PC-9 (cell line): Measurements from ENCODE around the gene HTR2A. TPM values are rescaled to one million over a fixed set of nuclear protein-coding genes. Genes with fewer than 3 reads are reported as not detected.

Experiments
- BruUV-seq: library from RNA; stranded (reverse); fragments of 400-500 nt; replicated peaks from 2 replicates; lab custom pipeline; 2021; lab: Mats Ljungman, UMichigan
- CTCF ChIA-PET: fragments of 300-600 bp; sonication (Branson Sonifier 250); formaldehyde crosslinking; loops from one replicate; lab custom pipeline; 2022; ENCODE audit warnings: antibody characterized with exemption; lab: Charles Lee
- POLR2A ChIA-PET: fragments of 300-600 bp; sonication (Branson Sonifier 250); formaldehyde crosslinking; loops from one replicate; lab custom pipeline; 2022; ENCODE audit warnings: antibody characterized with exemption; ENCODE audit not compliant: unreplicated experiment; lab: Charles Lee
- DNase-seq, 2 experiments: peaks; one replicate each; pipeline versions ENCODE4 v3.0.0 to v3.0.0-alpha.2; 2015 to 2022; ENCODE audit warnings: mixed read lengths in 1 of 2
- H2AFZ ChIP-seq: fragments of 200-600 bp; sonication (generic); 2 replicates; pipeline ENCODE4 v1.8.1; 2017; ENCODE audit warnings: antibody characterized with exemption
- H3F3A ChIP-seq: fragments of 200-600 bp; sonication (generic); 2 replicates; pipeline ENCODE4 v1.8.1; 2017; ENCODE audit warnings: antibody characterized with exemption, mild to moderate bottlenecking, low read depth; ENCODE audit not compliant: insufficient read depth
- H3K27ac ChIP-seq: fragments of 200-600 bp; sonication (generic); 2 replicates; pipeline ENCODE4 v1.6.1; 2016; ENCODE audit warnings: mixed run types
- H3K27me3 ChIP-seq: fragments of 200-600 bp; sonication (generic); 2 replicates; pipeline ENCODE4 v1.6.1; 2016; ENCODE audit warnings: low read depth, mixed run types; ENCODE audit not compliant: insufficient read depth
- H3K36me3 ChIP-seq: fragments of 200-600 bp; sonication (generic); 2 replicates; pipeline ENCODE4 v1.6.1; 2016; ENCODE audit warnings: low read depth, mixed run types
- H3K4me1 ChIP-seq: fragments of 200-600 bp; sonication (generic); replicated peaks from 2 replicates; pipeline ENCODE4 v1.6.1; 2016; ENCODE audit warnings: mixed run types; ENCODE audit not compliant: insufficient read depth
- H3K4me2 ChIP-seq: fragments of 200-600 bp; sonication (generic); 2 replicates; pipeline ENCODE4 v1.6.1; 2017; ENCODE audit warnings: mixed run types
- H3K4me3 ChIP-seq: fragments of 200-600 bp; sonication (generic); 2 replicates; pipeline ENCODE4 v1.6.1; 2016; ENCODE audit warnings: mixed run types
- H3K79me2 ChIP-seq: fragments of 200-600 bp; sonication (generic); 2 replicates; pipeline ENCODE4 v1.6.1; 2017; ENCODE audit warnings: low read depth, mixed run types
- H3K9me2 ChIP-seq: fragments of 200-600 bp; sonication (generic); 2 replicates; pipeline ENCODE4 v1.8.1; 2017; ENCODE audit warnings: mild to moderate bottlenecking; ENCODE audit not compliant: insufficient read depth
- H3K9me3 ChIP-seq: fragments of 200-600 bp; sonication (generic); 2 replicates; pipeline ENCODE4 v1.8.1; 2016; ENCODE audit warnings: low read depth; ENCODE audit not compliant: insufficient read depth
- H4K20me1 ChIP-seq: fragments of 200-600 bp; sonication (generic); 2 replicates; pipeline ENCODE4 v1.8.1; 2017; ENCODE audit not compliant: insufficient read depth
- CTCF ChIP-seq: fragments of 200-600 bp; sonication (generic); conservative IDR thresholded peaks from 2 replicates; pipeline ENCODE4 v1.6.1; 2017; ENCODE audit warnings: mixed run types, antibody characterized with exemption, mild to moderate bottlenecking, moderate library complexity
- EZH2 ChIP-seq: fragments of 200-600 bp; sonication (generic); IDR thresholded peaks from 2 replicates; pipeline ENCODE4 v1.8.0; 2017; ENCODE audit warnings: antibody characterized with exemption, low read depth
- intact Hi-C: fragments of 100-400 bp; cut with micrococcal nuclease; formaldehyde crosslinking; loops from one replicate; pipeline ENCODE4 v1.10.0; 2022; ENCODE audit not compliant: unreplicated experiment
- total RNA-seq: library from RNA; stranded (reverse); gene quantifications from 2 replicates; pipeline ENCODE4 v1.2.3, GENCODE V29; 2021

The HTR2A gene
- total RNA-seq, 1 experiment from 2014 or later = not detected

GRCh38 chr13:46855664-46856063 is 41.2 kb downstream of the HTR2A start:
- no peaks in the 10 kb centered on the region for H3K4me1 ChIP-seq
- CTCF ChIA-PET = no interaction called here
- H3K27ac ChIP-seq = no peak overlapping the region
- no peak overlapping the region for H3K4me3 ChIP-seq
- H3K27me3 ChIP-seq = no peaks in the 10 kb centered on the region
- POLR2A ChIA-PET = no interaction called here
- BruUV-seq = no TSS peak
- H3K79me2 ChIP-seq = no peaks in the 10 kb centered on the region
- no peaks in the 10 kb centered on the region for H3K9me2 ChIP-seq
- intact Hi-C loops = no loop called here
- no peaks in the 10 kb centered on the region for H3F3A ChIP-seq
- H3K9me3 ChIP-seq = no peaks in the 10 kb centered on the region
- H2AFZ ChIP-seq = no peak overlapping the region
- TF ChIP-seq EZH2 = no peak
- DNase-seq = no peak
- H4K20me1 ChIP-seq = no peaks in the 10 kb centered on the region
- H3K36me3 ChIP-seq = no peaks in the 10 kb centered on the region
- no peak overlapping the region for H3K4me2 ChIP-seq

GRCh38 chr13:46855166-46855565 is 41.7 kb downstream of the HTR2A start:
- no peak overlapping the region for H3K4me3 ChIP-seq
- no peak overlapping the region for H3K4me2 ChIP-seq
- CTCF ChIA-PET = no interaction called here
- POLR2A ChIA-PET = no interaction called here
- no peaks in the 10 kb centered on the region for H3K9me2 ChIP-seq
- H3K27ac ChIP-seq = no peak overlapping the region
- no peak overlapping the region for H2AFZ ChIP-seq
- no peaks in the 10 kb centered on the region for H3K27me3 ChIP-seq
- no peaks in the 10 kb centered on the region for H3K4me1 ChIP-seq
- no peak for TF ChIP-seq CTCF
- no peaks in the 10 kb centered on the region for H3K36me3 ChIP-seq
- no peak for DNase-seq
- H3K9me3 ChIP-seq = no peaks in the 10 kb centered on the region
- H3F3A ChIP-seq = no peaks in the 10 kb centered on the region
- H3K79me2 ChIP-seq = no peaks in the 10 kb centered on the region
- BruUV-seq = no TSS peak
- intact Hi-C loops = no loop called here
- H4K20me1 ChIP-seq = no peaks in the 10 kb centered on the region

- no peak for TF ChIP-seq CTCF
- no peak for TF ChIP-seq EZH2
- Histone ChIP-seq H3K9me2 (no peaks in the 10 kb centered on the region), H4K20me1 (no peaks in the 10 kb centered on the region), H3K4me2 (no peak overlapping the region), H3K36me3 (no peaks in the 10 kb centered on the region), H3K79me2 (no peaks in the 10 kb centered on the region), H3F3A (no peaks in the 10 kb centered on the region), H3K4me3 (no peak overlapping the region), H3K27me3 (no peaks in the 10 kb centered on the region), H3K27ac (no peak overlapping the region), H3K9me3 (no peaks in the 10 kb centered on the region), H2AFZ (no peak overlapping the region; the same call in 1 of the 2 replicates), H3K4me1 (no peaks in the 10 kb centered on the region)
- no peak for DNase-seq
- CTCF ChIA-PET = no interaction called here
- BruUV-seq = no TSS peak
- POLR2A ChIA-PET = no interaction called here
- intact Hi-C loops = no loop called here
Measured at GRCh38 chr13:46852168-46852567, 44.7 kb downstream of the HTR2A start.

GRCh38 chr13:46850214-46850613 is 46.6 kb downstream of the HTR2A start:
- H2AFZ ChIP-seq = no peak overlapping the region
- no peaks in the 10 kb centered on the region for H3F3A ChIP-seq
- DNase-seq = no peak
- CTCF ChIA-PET = no interaction called here
- no peak overlapping the region for H3K4me2 ChIP-seq
- no peak for TF ChIP-seq CTCF
- TF ChIP-seq EZH2 = no peak
- intact Hi-C loops = no loop called here
- no peaks in the 10 kb centered on the region for H3K9me3 ChIP-seq
- no peaks in the 10 kb centered on the region for H3K4me1 ChIP-seq
- H4K20me1 ChIP-seq = no peaks in the 10 kb centered on the region
- H3K4me3 ChIP-seq = no peak overlapping the region
- no peaks in the 10 kb centered on the region for H3K36me3 ChIP-seq
- no TSS peak for BruUV-seq
- H3K27ac ChIP-seq = no peak overlapping the region
- no peaks in the 10 kb centered on the region for H3K79me2 ChIP-seq
- no peaks in the 10 kb centered on the region for H3K27me3 ChIP-seq
- no peaks in the 10 kb centered on the region for H3K9me2 ChIP-seq
- POLR2A ChIA-PET = no interaction called here
